Peyer's patch (tissue), 4 donors: ENCODE data around the gene KIF21B. TPM values are rescaled to one million over a fixed set of nuclear protein-coding genes. Genes with fewer than 3 reads are reported as not detected.
"Not testable (repeated sequence)": the region's sequence is repeated elsewhere in the genome, so short reads cannot be mapped to it uniquely, and the experiment has no call there.

ENCODE experiments used
- DNase-seq, 3 donors: peaks; one replicate each; pipeline ENCODE4 v3.0.0-alpha.2; 2017 to 2019
- H3K27ac ChIP-seq, 4 donors: fragments of 200-600 bp; sonication (generic); one replicate each; pipeline ENCODE4 v1.5.1; 2016 to 2019
- H3K27me3 ChIP-seq, 2 donors: fragments of 200-600 bp; sonication (generic); one replicate each; pipeline ENCODE4 v1.5.1; 2019
- H3K36me3 ChIP-seq, 3 donors: fragments of 200-600 bp; sonication (generic); one replicate each; pipeline ENCODE4 v1.5.1; 2016 to 2019
- H3K4me1 ChIP-seq, 4 donors: fragments of 200-600 bp; sonication (generic); one replicate each; pipeline ENCODE4 v1.5.1; 2016 to 2019
- H3K4me3 ChIP-seq, 4 donors: fragments of 200-600 bp; sonication (generic); 1 replicate in 3 of 4; 2 replicates in 1 of 4; pipeline ENCODE4 v1.5.1; 2016 to 2019; ENCODE audit warnings: mild to moderate bottlenecking in 1 of 4
- H3K9me3 ChIP-seq, 4 donors: fragments of 200-600 bp; sonication (generic); one replicate each; pipeline ENCODE4 v1.5.1; 2016 to 2019; ENCODE audit warnings: mild to moderate bottlenecking in 1 of 4
- CTCF ChIP-seq, 6 experiments: fragments of 450-650 bp in 4 of 6; fragments of 200-600 bp in 2 of 6; sonication (generic) in 1 of 6; IDR thresholded peaks; one replicate each; pipeline ENCODE4 v1.5.1; 2017 to 2019; ENCODE audit warnings: antibody characterized with exemption in 6 of 6, mild to moderate bottlenecking in 3 of 6, moderate library complexity in 1 of 6
- POLR2A ChIP-seq, 2 donors: fragments of 450-650 bp; IDR thresholded peaks; one replicate each; pipeline ENCODE4 v1.5.1; 2017; ENCODE audit warnings: antibody characterized with exemption in 2 of 2, mild to moderate bottlenecking in 2 of 2, moderate library complexity in 2 of 2
- total RNA-seq, 4 donors: library from RNA; depleted of rRNA; stranded (reverse); fragments of >200 nt; gene quantifications; one replicate each; pipeline ENCODE4 v1.1.0, GENCODE V29; 2016

Gene KIF21B
- total RNA-seq, 4 donors from 2014 or later: 6.7 to 19.0 (median 13.3) TPM

- Histone ChIP-seq H3K27ac (no peak overlapping the region), H3K4me1 (no peaks in the 10 kb centered on the region), H3K4me3 (no peak overlapping the region), H3K36me3 (peaks cover 0 to 41% (median 0%) of the 10 kb centered on the region in 3 donors), H3K9me3 (no peaks in the 10 kb centered on the region), H3K27me3 (no peaks in the 10 kb centered on the region)
- DNase-seq: peak in 1 of 3 donors; percentile 9
- TF ChIP-seq CTCF (IDR thresholded peaks at IDR 0.05) (no peak), POLR2A (IDR thresholded peaks at IDR 0.05) (no peak)
These were observed 78.4 kb downstream of the KIF21B start for GRCh38 chr1:200945111-200945510.

GRCh38 chr1:200938955-200939354 is 84.6 kb downstream of the KIF21B start:
- Histone ChIP-seq H3K4me1 (no peaks in the 10 kb centered on the region), H3K27me3 (no peaks in the 10 kb centered on the region), H3K27ac (no peak overlapping the region), H3K36me3 (peaks cover 0 to 4% (median 0%) of the 10 kb centered on the region in 3 donors), H3K4me3 (no peak overlapping the region), H3K9me3 (no peaks in the 10 kb centered on the region)
- TF ChIP-seq CTCF (IDR thresholded peaks at IDR 0.05) (no peak), POLR2A (IDR thresholded peaks at IDR 0.05) (no peak)
- peak in 1 of 3 donors; percentile 31 for DNase-seq

- not testable (repeated sequence) for H3K4me3 ChIP-seq, H3K4me1 ChIP-seq, H3K9me3 ChIP-seq, H3K27me3 ChIP-seq, H3K27ac ChIP-seq
- peak in 1 of 3 donors; percentile 18 for DNase-seq
- peaks cover 0 to 11% (median 0%) of the 10 kb centered on the region in 3 donors for H3K36me3 ChIP-seq
These were observed 88.1 kb downstream of the KIF21B start for GRCh38 chr1:200935286-200935962.

DNA sequence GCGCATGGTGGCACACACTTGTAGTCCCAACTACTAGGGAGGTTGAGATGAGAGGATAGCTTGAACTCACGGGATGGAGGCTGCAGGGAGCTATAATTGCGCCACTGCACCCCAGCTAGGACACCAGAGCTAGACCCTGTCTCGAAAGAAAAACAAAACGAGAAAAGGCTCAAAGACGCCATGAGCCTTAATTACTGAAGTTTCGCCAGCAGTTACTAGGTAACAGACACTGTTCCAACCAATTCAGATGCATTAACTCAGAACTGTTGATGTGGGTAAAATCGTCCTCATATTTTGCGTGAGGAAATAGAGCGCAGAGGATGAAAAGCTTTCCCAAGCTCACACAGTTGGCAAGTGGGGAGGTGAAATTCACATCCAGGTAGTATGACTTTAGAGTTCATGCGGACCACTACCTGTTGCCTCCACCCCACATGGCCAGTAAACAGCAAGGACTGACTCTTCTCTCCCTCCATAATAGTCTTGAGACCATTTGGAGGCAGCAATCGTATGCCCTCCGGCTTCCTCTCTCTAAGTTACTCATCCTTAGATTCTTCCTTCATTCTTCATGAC is 88.8 kb downstream of the KIF21B start:
- peaks cover 0 to 17% (median 0%) of the 10 kb centered on the region in 3 donors for H3K36me3 ChIP-seq
- H3K27me3 ChIP-seq: no peaks in the 10 kb centered on the region
- no peak overlapping the region for H3K4me3 ChIP-seq
- no peaks in the 10 kb centered on the region for H3K9me3 ChIP-seq
- no peak for TF ChIP-seq CTCF (IDR thresholded peaks at IDR 0.05)
- TF ChIP-seq POLR2A (IDR thresholded peaks at IDR 0.05): no peak
- H3K4me1 ChIP-seq: no peaks in the 10 kb centered on the region
- no peak overlapping the region for H3K27ac ChIP-seq
- DNase-seq: no peak

GRCh38 chr1:200931776-200932175 is 91.7 kb downstream of the KIF21B start:
- no peak for DNase-seq
- H3K9me3 ChIP-seq: no peaks in the 10 kb centered on the region
- no peak overlapping the region for H3K4me3 ChIP-seq
- TF ChIP-seq CTCF (IDR thresholded peaks at IDR 0.05): no peak
- no peak for TF ChIP-seq POLR2A (IDR thresholded peaks at IDR 0.05)
- H3K36me3 ChIP-seq: peaks cover 0 to 19% (median 0%) of the 10 kb centered on the region in 3 donors
- no peak overlapping the region for H3K27ac ChIP-seq
- no peaks in the 10 kb centered on the region for H3K27me3 ChIP-seq
- no peaks in the 10 kb centered on the region for H3K4me1 ChIP-seq

DNA sequence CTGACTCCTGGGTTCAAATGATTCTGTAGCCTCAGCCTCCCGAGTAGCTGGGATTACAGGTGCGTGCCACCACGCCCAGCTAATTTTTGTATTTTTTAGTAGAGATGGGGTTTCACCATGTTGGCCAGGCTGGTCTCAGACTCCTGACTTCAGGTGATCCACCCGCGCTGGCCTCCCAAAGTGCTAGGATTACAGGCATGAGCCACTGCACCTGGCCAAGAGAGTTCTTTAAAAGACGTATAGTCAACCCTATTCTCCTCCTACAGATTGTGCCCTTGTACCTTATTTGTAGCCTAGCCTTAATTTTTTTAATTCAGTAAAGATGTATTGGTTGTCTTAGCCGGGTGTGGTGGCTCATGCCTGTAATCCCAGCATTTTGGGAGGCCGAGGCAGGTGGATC is 93.2 kb downstream of the KIF21B start:
- peaks cover 0 to 19% (median 0%) of the 10 kb centered on the region in 3 donors for H3K36me3 ChIP-seq
- H3K9me3 ChIP-seq, H3K27ac ChIP-seq, H3K4me3 ChIP-seq, H3K4me1 ChIP-seq, DNase-seq, H3K27me3 ChIP-seq: not testable (repeated sequence)
